Measurements from ENCODE around the gene HOXA10. TPM values are rescaled to one million over a fixed set of nuclear protein-coding genes. Genes with fewer than 3 reads are reported as not detected.

The HOXA10 gene
- total RNA-seq, 1 experiment from 2014 or later, result 26.4 TPM

GRCh38 chr7:27157702-27158431 is 16.3 kb downstream of the HOXA10 start:
- no peak for DNase-seq (ENCODE audit: low spot score)

- DNase-seq (ENCODE audit: low spot score), result no peak
Observed at GRCh38 chr7:27156916-27157701, 17.0 kb downstream of the HOXA10 start.

- no peak for DNase-seq (ENCODE audit: low spot score)
Observed at GRCh38 chr7:27156508-27156898, 17.6 kb downstream of the HOXA10 start, which contains the start of gene HOXA7. Gene HOXA7 (minus strand): TSS chr7:27156675. CDS start chr7:27156545, 130 bp downstream.

- no peak for DNase-seq (ENCODE audit: low spot score)
Observed at GRCh38 chr7:27155816-27156507, 18.2 kb downstream of the HOXA10 start.

- DNase-seq (ENCODE audit: low spot score), result no peak
Observed at GRCh38 chr7:27154901-27155815, 19.0 kb downstream of the HOXA10 start.

- no peak for DNase-seq (ENCODE audit: low spot score)
Observed at GRCh38 chr7:27154369-27154768, 19.8 kb downstream of the HOXA10 start.

- no peak for DNase-seq (ENCODE audit: low spot score)
Observed at GRCh38 chr7:27153526-27153925, 20.6 kb downstream of the HOXA10 start.

- DNase-seq (ENCODE audit: low spot score), result no peak
Observed at GRCh38 chr7:27152816-27153442, 21.2 kb downstream of the HOXA10 start.

- no peak for DNase-seq (ENCODE audit: low spot score)
Observed at GRCh38 chr7:27151931-27152815, 21.9 kb downstream of the HOXA10 start, which contains the start of gene HOXA3. Gene HOXA3 (minus strand): TSS chr7:27152583. CDS start chr7:27110640, 41,943 bp downstream.

GRCh38 chr7:27151341-27151930 is 22.7 kb downstream of the HOXA10 start:
- no peak for DNase-seq (ENCODE audit: low spot score)

GRCh38 chr7:27150568-27151340 is 23.4 kb downstream of the HOXA10 start:
- DNase-seq (ENCODE audit: low spot score), result peak; percentile 48

GRCh38 chr7:27149842-27150567 is 24.1 kb downstream of the HOXA10 start:
- DNase-seq (ENCODE audit: low spot score), result no peak

- no peak for DNase-seq (ENCODE audit: low spot score)
Observed at GRCh38 chr7:27148756-27149641, 25.1 kb downstream of the HOXA10 start.

- DNase-seq (ENCODE audit: low spot score), result no peak
Observed at GRCh38 chr7:27148031-27148755, 25.9 kb downstream of the HOXA10 start.

GRCh38 chr7:27147199-27148030 is 26.7 kb downstream of the HOXA10 start, which contains the start of gene HOXA6:
Gene HOXA6 (minus strand): TSS chr7:27147774. CDS start chr7:27147749, 25 bp downstream.
- DNase-seq (ENCODE audit: low spot score), result no peak

Measured in A172 (cell line).